ENCODE measurements around the gene CAMK2B.

The CAMK2B gene

DNA sequence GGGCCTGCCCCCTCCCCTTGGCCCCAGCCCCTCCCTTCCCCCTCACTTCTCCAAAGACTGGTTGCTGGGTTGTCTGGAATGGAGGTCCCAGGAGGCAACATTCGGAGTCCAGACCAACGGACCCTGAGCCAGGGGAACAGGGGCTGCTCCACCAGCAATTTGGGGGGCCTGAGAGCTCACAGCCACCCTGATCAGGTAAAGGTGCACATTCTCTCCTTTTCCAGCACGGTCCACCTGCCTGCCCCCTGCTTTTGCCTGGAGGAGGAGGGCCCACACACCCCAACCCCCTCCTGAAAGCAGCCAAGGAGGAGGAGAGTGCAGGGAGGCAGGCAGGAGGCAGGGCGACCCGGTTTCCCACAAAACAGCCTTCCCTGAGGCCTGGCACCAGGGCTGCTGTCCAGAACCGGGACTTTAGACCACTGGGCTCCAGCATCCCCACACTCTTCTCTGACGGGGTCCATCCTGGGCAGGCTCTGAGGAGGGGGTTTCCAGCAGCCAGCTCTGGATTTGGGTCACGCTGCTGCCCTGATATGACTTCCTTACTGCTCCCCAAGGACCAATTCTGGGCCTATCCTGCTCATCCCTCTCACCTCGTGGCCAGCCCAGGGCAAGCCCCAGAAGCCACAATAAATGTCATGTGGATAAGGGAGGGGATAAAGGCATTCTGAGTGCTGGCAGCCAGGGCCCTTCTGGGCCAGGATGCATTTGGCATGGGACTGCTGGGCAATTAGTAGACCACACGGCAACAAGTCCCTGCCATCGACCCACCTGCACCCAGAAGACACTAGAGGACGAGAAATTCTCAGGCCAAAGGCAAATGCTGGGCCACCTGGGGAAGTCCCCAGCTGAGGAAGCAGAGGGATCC, 1.1 kb upstream of the CAMK2B start:
- DNase-seq (ENCODE audit: low spot score) = no peak
- in situ Hi-C loops (cut with MboI; ENCODE audit: low pct_unique_long_range_greater_than_20kb, low sequenced_read_pairs, unreplicated experiment) = no loop called here
- TF ChIP-seq, protein P1, sequence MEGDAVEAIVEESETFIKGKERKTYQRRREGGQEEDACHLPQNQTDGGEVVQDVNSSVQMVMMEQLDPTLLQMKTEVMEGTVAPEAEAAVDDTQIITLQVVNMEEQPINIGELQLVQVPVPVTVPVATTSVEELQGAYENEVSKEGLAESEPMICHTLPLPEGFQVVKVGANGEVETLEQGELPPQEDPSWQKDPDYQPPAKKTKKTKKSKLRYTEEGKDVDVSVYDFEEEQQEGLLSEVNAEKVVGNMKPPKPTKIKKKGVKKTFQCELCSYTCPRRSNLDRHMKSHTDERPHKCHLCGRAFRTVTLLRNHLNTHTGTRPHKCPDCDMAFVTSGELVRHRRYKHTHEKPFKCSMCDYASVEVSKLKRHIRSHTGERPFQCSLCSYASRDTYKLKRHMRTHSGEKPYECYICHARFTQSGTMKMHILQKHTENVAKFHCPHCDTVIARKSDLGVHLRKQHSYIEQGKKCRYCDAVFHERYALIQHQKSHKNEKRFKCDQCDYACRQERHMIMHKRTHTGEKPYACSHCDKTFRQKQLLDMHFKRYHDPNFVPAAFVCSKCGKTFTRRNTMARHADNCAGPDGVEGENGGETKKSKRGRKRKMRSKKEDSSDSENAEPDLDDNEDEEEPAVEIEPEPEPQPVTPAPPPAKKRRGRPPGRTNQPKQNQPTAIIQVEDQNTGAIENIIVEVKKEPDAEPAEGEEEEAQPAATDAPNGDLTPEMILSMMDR (IDR thresholded peaks at IDR 0.05; ENCODE audit: extremely low read depth, insufficient read depth, missing control alignments) = no peak

DNA sequence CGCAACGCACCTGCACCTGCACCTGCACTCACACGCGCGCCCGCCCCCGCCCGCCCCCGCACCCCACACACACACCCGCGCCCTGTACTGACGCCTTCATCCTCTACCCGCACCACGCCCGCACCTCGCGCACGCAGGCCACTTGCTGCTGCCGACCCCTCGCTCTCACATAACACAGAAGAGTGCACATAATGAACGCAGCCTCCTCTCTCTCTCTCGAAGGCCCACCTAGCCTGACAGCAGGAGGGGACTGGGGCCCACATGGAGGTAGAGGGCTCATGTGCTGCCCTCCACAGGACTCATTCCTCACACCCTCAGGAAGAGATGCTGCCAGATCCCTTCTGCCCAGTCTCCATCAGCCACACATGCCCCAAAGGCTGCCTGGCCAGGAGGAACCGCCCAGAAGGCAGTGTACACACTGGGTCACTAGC, 432 bp upstream of the CAMK2B start:
- DNase-seq (ENCODE audit: low spot score) = no peak
- in situ Hi-C loops (cut with MboI; ENCODE audit: low pct_unique_long_range_greater_than_20kb, low sequenced_read_pairs, unreplicated experiment) = no loop called here
- TF ChIP-seq, protein P1 (IDR thresholded peaks at IDR 0.05; ENCODE audit: extremely low read depth, insufficient read depth, missing control alignments) = no peak

DNA sequence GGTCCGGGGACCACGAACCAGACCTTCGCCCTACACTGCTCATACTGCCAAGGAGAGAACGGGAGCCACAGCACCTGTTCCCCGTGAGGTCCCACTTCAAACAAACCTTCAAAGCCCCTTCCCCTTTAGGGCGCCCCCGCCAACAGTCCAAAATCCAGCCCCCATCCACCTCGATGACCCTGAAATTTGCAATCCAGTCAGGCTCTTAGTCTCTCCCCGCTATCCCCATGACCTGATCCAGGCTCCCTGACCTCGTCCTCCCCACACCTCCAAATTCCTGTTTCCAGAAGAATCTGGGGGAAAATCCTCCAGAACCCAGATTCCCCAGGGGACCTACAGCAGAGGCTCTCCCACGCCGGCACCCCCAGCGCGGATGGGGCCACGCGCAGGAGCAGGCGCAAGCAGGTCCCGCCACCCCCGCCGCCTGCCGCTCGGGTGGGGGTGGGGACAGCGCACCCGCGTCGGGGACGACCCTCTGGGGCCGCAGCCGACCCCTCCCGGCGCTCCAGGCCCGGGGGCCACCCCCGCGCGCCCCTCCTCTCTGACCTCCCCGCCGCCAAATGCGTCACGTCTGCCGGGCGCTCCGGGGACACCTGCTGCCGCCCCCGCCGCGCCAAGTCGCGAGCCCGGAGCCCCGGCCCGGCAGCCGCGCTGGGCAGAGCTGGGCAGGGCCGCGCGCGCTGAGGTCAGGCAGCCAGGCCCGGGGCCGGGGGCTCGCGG, 753 bp downstream of the CAMK2B start:
- in situ Hi-C loops (cut with MboI; ENCODE audit: low pct_unique_long_range_greater_than_20kb, low sequenced_read_pairs, unreplicated experiment) = no loop called here
- TF ChIP-seq, protein P1 (IDR thresholded peaks at IDR 0.05; ENCODE audit: extremely low read depth, insufficient read depth, missing control alignments) = no peak
- no peak for DNase-seq (ENCODE audit: low spot score)

DNA sequence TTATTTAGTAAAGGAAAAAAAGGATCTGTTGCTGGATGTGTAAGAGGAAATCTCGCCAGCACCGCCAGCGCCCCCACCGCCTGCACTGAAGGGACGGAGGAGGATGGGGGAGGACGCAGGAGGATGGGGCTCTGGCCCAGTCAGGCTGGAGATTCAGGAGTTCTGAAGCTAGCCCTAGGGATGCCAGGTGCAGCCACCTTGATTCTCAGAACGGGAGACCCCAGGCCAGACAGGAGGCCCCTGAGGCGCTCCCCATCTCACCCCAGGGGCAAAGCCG, 1.3 kb downstream of the CAMK2B start:
- in situ Hi-C loops (cut with MboI; ENCODE audit: low pct_unique_long_range_greater_than_20kb, low sequenced_read_pairs, unreplicated experiment) = no loop called here
- DNase-seq (ENCODE audit: low spot score) = no peak
- TF ChIP-seq, protein P1 (IDR thresholded peaks at IDR 0.05; ENCODE audit: extremely low read depth, insufficient read depth, missing control alignments) = no peak

DNA sequence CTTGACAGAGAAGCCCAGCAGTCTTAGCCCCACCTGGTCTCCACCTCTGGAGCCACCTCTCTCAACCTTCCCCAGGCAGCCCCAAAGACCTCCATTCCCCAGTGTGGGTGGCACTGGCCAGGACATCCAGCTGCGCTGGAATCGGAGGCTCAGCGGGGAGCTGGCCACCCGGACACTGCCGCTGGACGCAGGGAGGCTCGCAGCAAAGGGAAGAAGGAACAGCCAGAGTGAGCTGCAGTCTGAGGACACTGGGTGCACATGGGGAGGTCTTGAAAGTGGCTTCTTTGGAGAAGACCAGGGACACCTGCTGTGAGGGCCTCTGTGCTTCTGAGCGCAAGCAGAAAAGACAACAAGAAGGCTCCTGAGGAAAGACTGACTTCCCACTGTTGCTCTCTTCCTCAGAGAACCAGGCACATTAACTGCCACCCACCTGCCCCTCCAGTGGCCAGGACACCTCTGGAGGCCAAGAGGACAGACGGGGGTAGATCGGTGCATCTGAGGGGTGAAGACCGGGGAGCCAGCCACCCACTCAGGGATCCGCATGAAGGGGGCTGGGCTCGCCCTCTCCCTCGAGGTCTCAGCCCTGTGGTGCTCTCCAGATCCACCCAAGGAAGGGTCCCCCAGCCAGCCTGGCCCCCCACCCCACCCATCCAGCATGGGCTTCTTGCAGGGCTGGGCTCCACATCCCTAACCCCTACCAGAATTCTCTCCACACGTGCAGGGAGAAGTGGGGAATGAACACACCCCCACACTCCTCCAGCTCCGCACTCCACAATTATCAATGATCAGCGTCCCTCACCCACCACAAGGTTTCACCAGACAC, 1.8 kb downstream of the CAMK2B start:
- in situ Hi-C loops (cut with MboI; ENCODE audit: low pct_unique_long_range_greater_than_20kb, low sequenced_read_pairs, unreplicated experiment) = no loop called here
- TF ChIP-seq, protein P1 (IDR thresholded peaks at IDR 0.05; ENCODE audit: extremely low read depth, insufficient read depth, missing control alignments) = no peak
- DNase-seq (ENCODE audit: low spot score) = no peak

DNA sequence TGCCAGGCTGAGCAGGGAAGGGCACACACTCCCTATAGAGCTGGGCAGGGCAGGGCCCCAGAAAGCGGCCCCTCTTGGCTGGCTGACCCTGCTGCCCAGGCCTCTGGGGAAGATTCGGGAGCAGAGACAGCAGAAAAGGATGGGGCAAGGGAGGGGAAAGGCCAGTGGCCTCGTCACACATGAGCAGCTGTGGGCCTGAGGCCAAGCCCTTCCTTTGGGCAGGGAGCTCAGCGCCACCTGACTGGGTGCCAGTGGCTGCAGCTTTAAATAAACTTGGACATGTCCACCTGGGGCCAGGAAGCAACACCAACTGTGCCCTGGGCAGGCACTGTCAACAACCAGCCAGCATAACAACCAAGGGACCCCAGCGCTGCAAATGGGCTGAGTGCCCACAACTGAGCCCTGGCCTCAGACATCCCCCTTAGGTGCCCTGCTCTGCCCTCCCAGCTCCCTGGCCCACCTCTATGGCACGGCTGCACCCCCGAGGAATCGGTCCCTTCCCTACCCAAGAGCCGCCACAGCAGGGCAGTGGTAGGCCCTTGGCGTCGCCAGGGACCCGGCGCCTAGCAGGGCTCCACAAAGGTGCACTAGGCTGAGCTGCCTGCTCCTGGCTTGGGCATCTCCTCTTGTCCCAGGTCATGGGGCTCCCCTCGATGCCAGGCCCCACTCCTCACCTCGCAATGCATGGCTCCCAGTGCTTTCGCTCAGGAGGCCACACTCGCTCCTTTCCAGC, 2.6 kb downstream of the CAMK2B start:
- in situ Hi-C loops (cut with MboI; ENCODE audit: low pct_unique_long_range_greater_than_20kb, low sequenced_read_pairs, unreplicated experiment) = no loop called here
- DNase-seq (ENCODE audit: low spot score) = no peak
- TF ChIP-seq, protein P1 (IDR thresholded peaks at IDR 0.05; ENCODE audit: extremely low read depth, insufficient read depth, missing control alignments) = no peak

Data from GM13977 (cell line).